T-helper 9 cell (primary cell): ENCODE results near the gene SBDS.
"Not testable (repeated sequence)": the region's sequence is repeated elsewhere in the genome, so short reads cannot be mapped to it uniquely, and the experiment has no call there.

Source experiments
- DNase-seq: peaks from one replicate; pipeline ENCODE4 v3.0.0-alpha.2; 2020

SBDS gene

DNA sequence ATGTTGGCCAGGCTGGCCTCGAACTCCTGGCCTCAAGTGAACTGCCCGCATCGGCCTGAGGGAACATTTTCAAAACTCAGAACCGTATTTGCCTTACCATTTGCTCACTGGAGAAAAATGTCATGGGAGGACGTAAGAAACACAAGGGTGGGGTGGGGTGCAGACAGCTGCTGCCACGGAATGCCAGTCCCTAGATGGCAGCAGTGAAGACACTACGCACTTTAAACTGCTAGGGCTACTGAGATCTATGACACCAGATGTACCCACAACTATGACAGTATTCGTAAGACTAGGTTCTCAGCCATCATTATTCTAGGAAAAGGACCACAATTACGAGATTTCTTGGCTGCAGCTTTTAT is 716 bp downstream of the SBDS start:
- peak; percentile 17 for DNase-seq

- not testable (repeated sequence) for DNase-seq
Observed at GRCh38 chr7:66994051-66994450, 1.3 kb downstream of the SBDS start.

GRCh38 chr7:66989552-66989951 is 5.8 kb downstream of the SBDS start:
- not testable (repeated sequence) for DNase-seq

DNA sequence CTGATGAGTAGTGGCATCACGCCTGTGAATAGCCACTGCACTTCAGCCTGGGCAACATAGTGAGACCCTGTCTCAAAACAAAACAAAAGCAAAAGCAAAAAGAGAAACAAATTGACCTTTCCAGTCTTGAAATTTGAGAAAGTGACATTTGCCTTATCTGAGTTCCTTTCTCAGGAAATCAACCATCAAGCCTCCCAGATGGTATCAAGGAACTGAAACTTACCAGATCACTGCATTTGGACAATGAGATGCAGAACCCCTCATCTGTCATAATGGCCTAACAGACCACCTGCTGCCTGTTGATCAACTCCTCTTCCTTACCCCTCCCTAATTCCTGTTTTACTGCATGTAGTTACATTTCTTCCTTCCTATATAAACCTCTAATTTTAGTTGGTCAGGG is 15.1 kb downstream of the SBDS start:
- not testable (repeated sequence) for DNase-seq

DNA sequence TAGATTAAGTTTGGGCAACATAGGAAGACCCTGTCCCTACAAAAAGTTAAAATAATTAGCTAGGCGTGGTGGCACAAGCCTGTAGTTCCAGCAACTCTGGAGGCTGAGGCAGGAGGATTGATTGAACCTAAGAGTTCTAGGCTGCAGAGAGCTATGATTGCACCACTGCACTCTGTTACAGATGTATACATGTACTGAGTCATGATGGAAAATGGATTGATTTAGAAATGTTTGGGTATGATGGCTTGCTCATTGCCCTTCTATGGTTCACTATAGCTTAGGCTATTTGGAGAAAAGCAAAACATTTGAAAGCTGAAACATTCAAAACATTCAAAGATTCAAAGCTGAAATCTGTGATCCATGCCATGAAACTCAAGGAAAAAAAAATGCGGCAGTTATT is 16.4 kb downstream of the SBDS start:
- not testable (repeated sequence) for DNase-seq

DNA sequence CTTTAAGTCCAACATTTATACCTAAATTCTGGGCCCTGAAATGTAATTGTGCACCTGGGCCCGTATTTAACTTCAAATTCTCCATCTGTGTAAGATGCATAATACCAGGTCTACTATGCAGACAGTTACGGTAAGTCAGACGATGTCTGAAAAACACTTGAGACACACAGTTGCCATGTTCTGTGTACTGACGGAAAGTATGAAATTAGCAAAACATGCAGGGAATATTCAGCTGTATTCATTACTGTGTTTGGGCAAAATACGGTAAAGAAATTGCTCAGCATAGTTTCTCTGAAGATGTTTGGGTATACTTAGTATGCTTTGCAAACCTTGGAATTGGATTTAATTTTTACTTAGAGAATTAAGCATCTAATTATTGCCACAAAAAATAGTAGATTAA is 17.1 kb downstream of the SBDS start:
- not testable (repeated sequence) for DNase-seq

DNA sequence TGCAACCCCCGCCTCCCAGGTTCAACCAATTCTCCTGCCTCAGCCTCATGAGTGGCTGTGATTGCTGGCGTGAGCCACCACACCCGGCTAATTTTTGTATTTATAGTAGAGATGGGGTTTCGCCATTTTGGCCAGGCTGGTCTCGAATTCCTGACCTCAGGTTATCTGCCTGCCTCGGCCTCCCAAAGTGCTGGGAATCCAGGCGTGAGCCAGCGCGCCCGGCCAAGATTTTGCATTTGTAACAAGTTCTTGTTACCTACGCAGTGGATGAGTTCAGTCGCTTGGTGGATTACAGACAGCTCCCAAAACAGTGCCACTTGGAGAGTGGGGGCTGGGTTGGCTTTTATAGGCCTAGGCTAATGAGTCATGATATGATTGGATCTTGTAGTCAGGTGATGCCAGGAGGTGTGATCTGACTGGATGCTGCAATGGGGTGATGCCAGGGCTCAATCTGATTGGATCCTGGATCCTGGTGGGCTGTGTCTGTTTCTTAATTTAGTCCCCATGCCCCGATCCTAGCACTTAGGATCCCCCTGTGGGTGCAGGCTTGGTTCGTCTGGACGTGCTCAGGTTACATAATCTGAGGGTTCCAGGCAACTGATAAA is 20.3 kb downstream of the SBDS start:
- DNase-seq, result no peak

GRCh38 chr7:66970310-66970709 is 25.1 kb downstream of the SBDS start:
- DNase-seq, result no peak

DNA sequence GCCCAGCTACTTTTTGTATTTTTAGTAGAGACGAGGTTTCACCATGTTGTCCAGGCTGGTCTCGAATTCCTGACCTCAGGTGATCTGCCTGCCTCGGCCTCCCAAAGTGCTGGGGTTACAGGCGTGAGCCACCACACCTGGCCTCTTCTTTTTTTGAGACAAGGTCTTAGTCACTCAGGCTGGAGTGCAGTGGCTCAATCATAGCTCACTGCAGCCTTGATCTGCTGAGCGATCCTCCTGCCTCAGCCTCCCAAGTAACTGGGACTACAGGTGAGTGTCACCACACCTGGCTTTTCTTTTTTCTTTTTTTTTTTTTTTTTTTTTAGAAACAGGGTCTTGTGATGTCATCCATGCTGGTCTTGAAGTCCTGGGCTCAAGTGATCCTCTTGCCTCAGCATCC is 26.4 kb downstream of the SBDS start:
- DNase-seq, result not testable (repeated sequence)

DNA sequence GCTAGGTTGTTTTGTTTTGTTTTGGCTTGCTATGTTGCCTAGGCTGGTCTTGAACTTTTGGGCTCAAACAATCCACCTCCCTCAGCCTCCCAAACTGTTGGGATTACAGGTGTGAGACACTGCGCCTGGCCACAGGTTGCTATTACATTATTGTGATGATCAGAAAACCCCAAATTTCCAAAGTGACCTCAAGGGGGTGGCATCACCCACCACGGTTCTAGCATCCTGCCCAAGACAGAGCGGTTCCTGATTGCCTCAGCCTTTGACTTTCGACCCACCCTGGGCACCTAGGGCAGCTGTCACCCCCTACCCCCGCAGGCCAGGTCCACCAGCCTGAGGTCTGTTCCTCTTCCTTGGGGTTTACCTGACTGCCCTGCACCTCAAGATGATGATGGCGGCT is 28.4 kb downstream of the SBDS start:
- no peak for DNase-seq

GRCh38 chr7:66964411-66964810 is 31.0 kb downstream of the SBDS start:
- no peak for DNase-seq

- no peak for DNase-seq
Observed at GRCh38 chr7:66961096-66961495, 34.3 kb downstream of the SBDS start.

DNA sequence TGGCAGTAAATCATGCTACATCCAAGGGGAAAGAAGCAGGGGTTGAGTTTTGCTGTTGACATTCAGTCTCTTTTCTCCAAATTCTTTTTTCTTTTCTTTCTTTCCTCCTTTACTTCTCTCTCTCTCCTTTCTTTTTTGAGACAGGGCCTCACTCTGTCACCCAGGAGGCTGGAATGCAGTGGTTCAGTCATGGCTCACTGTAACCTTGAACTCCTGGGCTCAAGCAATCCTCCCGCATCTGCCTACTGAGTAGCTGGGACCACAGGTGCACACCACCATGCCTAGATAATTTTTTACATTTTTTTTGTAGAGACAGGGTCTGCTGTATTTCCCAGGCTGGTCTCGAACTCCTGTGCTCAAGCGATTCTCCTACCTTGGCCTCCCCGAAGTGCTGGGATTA is 35.2 kb downstream of the SBDS start:
- DNase-seq, result no peak

GRCh38 chr7:66958538-66959350 is 36.6 kb downstream of the SBDS start:
- no peak for DNase-seq

DNA sequence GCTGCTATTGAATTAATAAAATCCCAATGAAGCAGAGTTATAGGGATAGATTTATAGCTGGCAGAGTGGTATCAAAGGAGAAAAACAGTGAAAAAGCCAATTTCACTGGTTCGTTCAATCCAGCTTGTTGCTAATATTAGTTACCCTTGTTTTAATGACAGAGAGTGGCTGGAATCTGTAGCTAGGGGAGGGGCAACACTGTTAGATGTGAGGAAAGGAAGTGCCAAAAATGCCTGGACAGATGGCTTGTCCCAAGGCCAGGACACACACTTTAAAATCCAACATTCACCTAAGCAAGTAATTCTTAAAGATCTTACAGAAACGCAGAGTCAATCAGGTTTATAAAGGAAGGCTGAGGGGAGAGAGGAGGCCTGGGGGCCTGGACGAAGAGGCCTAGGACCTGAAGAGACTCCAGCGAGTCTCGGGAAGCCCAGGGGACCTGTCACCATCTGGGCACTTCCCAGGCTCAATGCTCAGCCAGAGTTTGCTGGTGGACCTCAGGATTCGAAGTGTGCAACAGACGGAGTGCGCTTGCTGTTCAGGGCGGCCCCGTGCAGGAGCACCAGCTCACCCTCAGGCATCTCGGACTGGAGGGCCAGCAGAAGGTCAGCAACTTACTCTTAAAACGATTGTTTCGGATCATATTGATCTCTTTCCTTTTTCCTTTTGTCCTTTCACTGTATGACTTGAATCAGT is 37.6 kb downstream of the SBDS start:
- no peak for DNase-seq

GRCh38 chr7:66953044-66953427 is 42.4 kb downstream of the SBDS start:
- DNase-seq, result no peak

- DNase-seq, result no peak
Observed at GRCh38 chr7:66952343-66953043, 42.9 kb downstream of the SBDS start.

DNA sequence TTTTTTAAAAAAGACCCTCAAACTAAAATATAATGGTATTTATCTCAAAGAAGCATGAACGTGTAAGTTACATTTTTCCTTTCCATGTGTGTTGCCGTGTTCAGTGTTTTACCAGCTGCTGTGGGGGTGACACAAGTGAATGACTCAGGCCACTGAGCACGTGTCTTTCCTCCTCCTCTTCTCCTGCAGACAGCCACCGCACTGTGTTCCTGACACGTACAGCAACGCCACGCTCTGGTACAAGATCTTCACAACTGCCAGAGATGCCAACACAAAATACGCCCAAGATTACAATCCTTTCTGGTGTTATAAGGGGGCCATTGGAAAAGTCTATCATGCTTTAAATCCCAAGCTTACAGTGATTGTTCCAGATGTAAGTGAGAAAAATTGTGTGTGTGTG is 44.6 kb downstream of the SBDS start:
- DNase-seq, result no peak

DNA sequence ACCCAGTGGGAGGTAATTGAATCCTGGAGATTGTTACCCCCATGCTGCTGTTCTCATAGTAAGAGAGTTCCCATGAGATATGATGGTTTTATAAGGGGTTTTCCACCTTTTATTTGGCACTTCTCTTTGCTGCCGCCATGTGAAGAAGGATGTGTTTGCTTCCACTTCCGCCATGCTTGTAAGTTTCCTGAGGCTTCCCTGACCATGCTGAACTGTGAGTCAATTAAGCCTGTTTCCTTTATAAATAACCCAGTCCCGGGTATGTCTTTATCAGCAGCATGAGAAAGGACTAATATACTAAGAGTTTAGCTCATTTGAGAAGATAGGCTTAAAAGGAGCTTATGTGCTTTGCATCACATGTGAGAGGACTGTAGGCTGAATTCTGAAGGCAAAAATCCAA is 45.1 kb downstream of the SBDS start:
- no peak for DNase-seq

GRCh38 chr7:66948480-66949109 is 46.8 kb downstream of the SBDS start:
- no peak for DNase-seq

DNA sequence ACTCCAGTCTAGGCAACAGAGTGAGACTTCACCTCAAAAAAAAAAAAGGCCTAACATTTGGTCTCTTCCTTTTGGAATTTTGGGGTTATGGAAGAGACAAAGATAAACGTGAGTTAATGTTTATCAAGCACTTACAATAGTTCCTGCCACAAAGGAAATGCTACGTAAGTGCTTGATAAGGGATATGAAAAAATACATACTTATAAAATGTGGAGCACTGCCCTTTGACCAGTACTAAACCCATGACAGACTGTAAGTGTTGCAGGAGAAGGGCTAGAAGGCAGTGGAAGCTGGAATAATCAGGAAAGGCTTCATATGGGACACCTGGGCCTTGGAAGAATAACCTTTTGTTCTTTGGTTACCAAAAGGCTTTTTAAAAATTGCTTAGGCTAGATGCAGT is 48.8 kb downstream of the SBDS start:
- DNase-seq, result no peak

DNA sequence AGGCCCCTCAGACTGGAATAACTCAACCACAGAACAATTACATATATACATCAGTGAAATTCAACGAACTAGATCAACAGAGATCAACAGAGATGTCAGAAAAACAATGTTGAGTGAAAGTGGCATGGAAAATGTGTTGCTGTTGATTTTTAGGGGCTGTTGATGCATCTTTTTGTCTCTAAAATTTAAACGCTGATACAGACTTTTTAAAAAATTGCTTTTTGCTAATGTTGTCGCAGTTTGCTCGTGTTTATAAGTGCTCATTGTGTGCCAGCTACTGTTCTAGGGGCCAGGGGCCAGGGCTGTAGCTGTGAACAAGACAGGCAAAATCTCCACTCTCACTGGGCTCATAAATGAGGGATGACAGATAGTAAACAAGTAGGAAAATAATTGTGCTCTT is 56.1 kb downstream of the SBDS start:
- no peak for DNase-seq

DNA sequence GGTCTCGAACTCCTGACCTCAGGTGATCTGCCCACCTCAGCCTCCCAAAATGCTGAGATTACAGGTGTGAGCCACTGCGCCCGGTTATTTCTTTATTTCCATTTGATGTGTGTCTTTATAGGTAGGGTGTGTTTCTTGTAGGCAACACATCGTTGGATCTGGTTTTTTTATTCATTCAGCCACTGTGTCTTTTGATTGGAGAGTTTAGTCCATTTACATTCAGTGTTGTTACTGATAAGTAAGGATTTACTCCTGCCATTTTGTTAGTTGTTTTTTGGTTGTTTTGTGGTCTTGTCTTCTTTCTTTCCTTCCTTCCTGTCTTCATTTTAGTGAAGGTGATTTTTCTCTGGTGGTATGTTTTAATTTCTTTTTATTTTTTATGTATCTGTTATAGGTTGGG is 57.4 kb downstream of the SBDS start:
- no peak for DNase-seq
